GM19467 (cell line): ENCODE measurements around the gene C1QL1.
"Not testable (repeated sequence)": the region's sequence is repeated elsewhere in the genome, so short reads cannot be mapped to it uniquely, and the experiment has no call there.

ENCODE experiments used
- ATAC-seq: cut with Tn5 transposase; IDR thresholded peaks from one replicate; pipeline ENCODE4 v1.9.1; 2021; ENCODE audit warnings: mild to moderate bottlenecking, moderate library complexity; ENCODE audit not compliant: unreplicated experiment

The C1QL1 gene

GRCh38 chr17:44965481-44966234, 2.4 kb downstream of the C1QL1 start:
- no peak for ATAC-seq

DNA sequence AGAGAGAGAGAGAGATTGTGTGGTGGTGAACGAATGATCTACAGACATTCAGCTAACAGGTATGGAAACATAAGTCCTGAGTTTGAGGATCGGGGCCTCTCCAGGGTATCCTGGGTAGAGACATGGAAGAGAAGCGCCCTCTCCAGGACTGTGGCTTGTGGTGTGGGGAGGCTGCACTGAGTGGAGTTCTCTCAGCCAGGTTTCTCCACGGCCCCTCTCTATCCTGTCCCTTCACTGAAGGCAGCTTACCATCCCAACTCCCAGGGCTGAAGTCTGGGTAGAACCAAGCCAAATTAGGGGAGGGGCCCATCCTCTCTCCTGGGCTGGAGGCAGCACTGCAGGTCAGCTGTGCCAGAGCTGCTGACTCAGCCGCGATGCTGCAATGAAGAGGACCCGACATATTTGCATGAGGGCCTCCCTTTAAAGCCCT, 6.2 kb downstream of the C1QL1 start:
- no peak for ATAC-seq

GRCh38 chr17:44960691-44961090, 7.4 kb downstream of the C1QL1 start:
- no peak for ATAC-seq

DNA sequence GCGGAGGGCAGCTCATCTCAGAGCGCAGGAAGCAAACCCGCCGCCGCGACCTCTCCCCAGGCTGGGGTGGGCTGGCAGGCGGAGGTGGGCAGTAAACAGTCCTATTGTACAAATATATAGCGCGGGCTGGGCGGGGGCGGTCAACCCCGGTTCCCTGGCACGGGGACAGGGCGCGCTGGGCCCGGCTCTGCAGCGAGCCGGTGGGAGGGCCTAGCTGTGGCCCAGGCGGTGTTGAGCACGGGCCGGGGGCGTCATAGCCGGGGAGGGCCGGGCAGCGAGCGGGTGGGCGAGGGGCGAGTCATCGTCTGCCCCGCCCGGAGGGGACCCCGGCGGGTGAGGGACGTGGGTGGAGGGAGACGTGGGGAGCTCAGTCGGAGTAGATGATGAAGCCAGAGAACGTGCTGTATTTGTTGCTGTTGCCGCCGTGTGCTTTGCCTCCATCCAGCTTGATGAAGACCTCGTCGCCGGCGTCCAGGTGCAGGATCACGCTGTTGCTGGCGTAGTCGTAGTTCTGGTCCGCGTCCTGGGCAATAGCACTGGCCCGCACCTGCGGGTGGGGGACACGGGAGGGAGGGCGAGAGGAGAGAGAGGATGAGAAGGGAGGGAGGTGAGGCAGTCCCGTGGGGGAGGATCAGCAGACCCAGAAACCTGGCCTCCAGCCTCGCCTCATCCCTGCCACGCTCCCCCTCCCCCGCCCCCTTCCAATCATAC, 8.1 kb downstream of the C1QL1 start:
- no peak for ATAC-seq

DNA sequence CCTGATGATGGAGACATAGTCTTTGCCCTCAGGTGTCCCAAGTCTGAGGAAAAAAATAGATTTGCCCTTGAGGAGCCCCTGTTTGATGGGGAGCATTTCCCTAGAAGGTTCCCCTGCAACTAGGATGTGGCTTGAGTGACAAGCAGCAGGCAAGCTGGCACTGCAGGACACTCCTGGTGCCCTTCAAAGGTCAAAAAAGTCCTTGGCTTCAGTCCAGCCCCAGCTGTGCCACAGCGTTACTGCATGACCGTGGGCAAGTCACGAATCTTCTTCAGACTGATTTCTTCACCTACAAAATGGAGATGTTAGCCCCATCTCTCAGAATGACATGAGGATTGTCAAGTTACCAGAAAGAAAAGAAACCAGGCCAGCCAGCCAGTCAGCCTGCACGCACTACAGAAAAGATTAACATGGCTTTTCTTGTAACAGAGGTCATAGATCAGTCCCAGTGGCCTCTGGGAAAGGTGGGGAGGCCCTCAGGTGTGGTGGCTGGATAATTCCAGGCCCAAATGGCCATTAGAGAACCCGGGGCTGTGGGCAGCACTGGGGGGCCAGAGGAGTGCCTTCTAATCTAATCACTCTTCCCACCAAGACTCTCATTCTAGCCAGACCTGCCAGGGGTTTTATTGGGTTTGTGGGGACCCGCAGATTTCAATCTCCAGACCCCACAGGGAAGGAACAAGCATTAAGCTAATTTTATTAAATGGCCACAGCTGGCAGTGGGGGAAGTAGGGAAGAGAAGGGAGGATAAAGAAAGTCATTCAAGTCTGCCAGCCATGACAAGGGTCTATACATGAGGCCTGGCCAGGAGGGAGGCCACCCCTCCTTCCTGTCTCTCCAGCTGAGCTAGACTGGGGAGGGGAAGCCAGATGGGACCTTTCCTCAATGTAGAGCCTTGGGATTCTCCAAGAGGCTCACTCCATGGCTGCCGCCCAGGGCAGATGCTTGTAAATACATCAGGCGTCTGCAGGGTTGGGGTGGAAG, 10.8 kb downstream of the C1QL1 start:
- no peak for ATAC-seq

GRCh38 chr17:44955674-44956425, 12.3 kb downstream of the C1QL1 start:
- ATAC-seq: no peak

DNA sequence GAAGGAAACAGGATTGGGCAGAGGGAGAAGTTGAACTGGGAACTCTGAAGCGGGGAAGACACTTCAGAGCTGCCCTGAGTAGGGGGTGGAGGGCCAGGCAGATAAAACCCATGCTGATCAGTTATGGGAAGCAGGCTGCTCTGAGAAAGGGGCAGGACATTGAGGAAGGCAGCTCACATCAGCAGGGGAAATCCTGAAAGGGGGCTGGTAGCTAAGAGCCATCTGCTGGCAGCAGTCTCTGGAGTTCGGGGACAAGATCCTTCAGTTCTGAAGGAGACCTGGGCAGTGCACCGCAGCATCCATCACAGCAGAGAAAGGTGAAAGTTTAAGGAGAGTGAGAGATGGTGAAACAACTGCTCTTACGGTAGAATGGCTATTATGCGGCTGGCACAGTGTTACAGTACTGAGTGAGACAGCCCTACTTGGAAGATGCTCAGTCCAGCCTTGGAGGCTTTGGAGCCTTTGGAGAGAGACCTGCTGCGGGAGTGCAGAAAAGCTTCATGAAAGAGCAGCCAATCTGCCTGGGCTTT, 15.1 kb downstream of the C1QL1 start:
- no peak for ATAC-seq

- no peak for ATAC-seq
These were observed 19.7 kb downstream of the C1QL1 start for GRCh38 chr17:44948315-44948795.

- ATAC-seq: peak; percentile 85
These were observed 20.4 kb downstream of the C1QL1 start, which contains the start of gene KIF18B for GRCh38 chr17:44947461-44948314. Gene KIF18B (minus strand): TSS chr17:44947773. CDS start chr17:44936344, 11,429 bp downstream.

DNA sequence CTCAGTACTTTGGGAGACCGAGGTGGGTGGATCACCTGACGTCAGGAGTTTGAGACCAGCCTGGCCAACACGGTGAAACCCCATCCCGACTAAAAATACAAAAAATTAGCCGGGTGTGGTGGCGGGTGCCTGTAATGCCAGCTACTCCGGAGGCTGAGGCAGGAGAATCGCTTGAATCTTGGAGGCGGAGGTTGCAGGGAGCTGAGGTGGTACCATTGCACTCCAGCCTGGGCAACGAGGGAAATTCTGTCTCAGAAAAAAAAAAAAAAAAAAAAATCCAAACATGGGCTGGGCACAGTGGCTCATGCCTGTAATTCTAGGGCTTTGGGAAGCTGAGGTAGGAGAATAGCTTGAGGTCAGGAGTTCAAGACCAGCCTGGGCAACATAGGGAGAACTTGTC, 22.5 kb downstream of the C1QL1 start:
- ATAC-seq: not testable (repeated sequence)

GRCh38 chr17:44942456-44942855, 25.6 kb downstream of the C1QL1 start:
- no peak for ATAC-seq

GRCh38 chr17:44941712-44942331, 26.3 kb downstream of the C1QL1 start:
- ATAC-seq: no peak

DNA sequence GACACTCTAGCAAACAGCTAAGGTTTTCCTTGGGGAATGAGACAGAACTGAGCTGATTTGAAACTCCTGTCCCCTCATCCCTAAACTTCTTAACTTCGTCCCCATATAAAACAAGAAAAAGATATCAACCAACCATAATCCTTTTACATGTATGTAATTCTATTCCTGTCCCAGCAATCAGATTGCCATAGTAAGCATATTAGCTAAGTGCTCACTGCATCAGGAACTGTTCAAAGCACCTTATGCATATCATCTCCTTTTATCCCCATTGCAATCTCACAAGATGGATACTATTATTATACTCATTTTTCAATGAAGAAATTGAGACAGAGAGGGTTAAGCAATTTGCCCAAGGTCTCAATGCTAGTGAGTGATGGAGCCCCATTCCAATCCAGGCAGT, 27.3 kb downstream of the C1QL1 start:
- ATAC-seq: no peak

DNA sequence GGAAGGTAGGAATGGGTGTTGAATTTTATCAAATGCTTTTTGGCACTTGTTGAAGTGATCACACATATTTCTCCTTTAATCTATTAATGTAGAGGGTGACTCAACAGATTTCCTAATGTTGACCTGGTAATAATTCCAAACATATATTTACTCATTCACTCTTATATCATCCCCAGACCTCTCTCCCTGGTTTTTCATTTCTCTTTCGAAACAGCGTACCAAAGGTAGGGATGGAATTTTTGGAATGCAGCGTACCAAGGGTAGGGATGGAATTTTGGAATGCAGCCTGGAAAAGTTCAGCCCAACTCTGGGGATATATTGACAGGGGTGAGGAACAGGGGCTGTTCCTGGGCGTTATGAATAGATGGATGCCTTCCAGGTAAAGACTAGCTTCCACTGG, 27.8 kb downstream of the C1QL1 start:
- no peak for ATAC-seq

GRCh38 chr17:44935116-44935515, 33.0 kb downstream of the C1QL1 start:
- ATAC-seq: no peak

- ATAC-seq: no peak
These were observed 33.4 kb downstream of the C1QL1 start for GRCh38 chr17:44934745-44935105.

DNA sequence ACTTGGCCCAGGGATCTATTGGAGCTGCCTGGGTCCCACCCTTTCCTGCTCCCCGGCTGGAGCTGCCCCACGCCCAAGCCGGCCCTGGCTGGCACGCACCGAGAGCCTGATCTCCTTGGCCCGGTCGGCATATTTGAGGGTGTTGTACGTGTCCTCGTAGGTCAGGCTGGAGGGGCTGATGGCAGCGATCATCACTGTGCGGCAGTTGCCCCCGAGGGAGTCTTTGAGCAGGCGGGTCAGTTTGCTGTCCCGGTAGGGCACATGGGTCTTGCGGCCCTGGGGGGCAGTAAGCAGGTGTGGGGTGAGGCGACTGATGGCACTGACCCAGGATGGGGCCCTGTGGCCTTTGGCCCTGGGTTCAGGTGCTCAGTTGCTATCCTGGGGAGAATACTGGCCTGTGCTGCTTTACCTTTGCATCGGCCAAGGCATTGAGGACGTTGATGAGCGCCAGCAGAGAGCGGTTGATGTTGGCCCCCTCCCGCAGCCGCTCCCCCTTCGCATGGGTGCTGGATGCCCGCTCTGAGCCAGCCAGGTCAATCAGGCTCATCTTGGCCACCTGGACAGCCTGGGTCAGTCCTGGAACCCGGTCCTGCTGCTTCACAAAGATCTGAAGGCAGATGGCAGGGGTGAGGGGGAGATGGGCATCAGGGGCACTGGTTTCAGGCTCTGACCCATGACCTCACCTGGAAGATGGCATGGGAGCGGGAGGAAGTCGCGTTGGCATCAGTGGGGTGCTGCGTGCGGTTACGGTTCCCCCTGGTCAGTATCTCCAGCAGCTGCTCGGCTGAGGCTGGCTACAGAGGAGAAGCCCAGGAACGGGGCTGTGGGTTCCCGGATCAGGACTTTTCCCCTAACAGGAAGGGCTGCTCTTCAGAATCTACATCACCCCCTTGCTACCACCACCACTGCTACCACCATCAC, 34.0 kb downstream of the C1QL1 start:
- ATAC-seq: no peak

GRCh38 chr17:44932787-44933097, 35.4 kb downstream of the C1QL1 start:
- no peak for ATAC-seq
